ENCODE results near the gene TMEM40.
"Not testable (repeated sequence)": the region's sequence is repeated elsewhere in the genome, so short reads cannot be mapped to it uniquely, and the experiment has no call there.

DNA sequence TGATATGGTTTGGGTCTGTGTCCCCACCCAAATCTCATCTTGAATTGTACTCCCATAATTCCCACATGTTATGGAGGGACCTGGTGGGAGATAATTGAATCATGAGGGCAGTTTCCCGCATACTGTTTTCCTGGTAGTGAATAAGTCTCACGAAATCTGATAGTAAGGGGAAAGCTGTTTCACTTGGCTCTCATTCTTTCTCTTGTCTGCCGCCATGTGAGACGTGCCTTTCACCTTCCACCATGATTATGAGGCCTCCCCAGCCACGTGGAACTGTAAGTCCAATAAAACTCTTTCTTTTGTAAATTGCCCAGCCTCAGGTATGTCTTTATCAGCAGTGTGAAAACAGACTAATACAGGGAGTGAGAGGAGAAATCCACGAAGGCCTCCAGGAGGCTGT, 16.9 kb upstream of the TMEM40 start:
- TF ChIP-seq CTCF (IDR thresholded peaks at IDR 0.05); JUND (IDR thresholded peaks at IDR 0.05); POLR2AphosphoS5 (IDR thresholded peaks at IDR 0.05; ENCODE audit: low read depth, low read length); TCF12 (IDR thresholded peaks at IDR 0.05); EZH2phosphoT487 (IDR thresholded peaks at IDR 0.05; ENCODE audit: borderline replicate concordance, low read depth); SIN3A (IDR thresholded peaks at IDR 0.05; ENCODE audit: borderline replicate concordance, low read depth, low read length); RCOR1 (IDR thresholded peaks at IDR 0.05; ENCODE audit: low read length): not testable (repeated sequence)

All from SK-N-SH (cell line).